ENCODE data around the gene FADS2. TPM values are rescaled to one million over a fixed set of nuclear protein-coding genes. Genes with fewer than 3 reads are reported as not detected.

The FADS2 gene
- total and polyA plus RNA-seq, 9 of the 15 experiments (the other 6 are each of a cell fraction or from before 2014, with no cell fraction given): 2.9 to 42.8 (median 16.2) TPM

DNA sequence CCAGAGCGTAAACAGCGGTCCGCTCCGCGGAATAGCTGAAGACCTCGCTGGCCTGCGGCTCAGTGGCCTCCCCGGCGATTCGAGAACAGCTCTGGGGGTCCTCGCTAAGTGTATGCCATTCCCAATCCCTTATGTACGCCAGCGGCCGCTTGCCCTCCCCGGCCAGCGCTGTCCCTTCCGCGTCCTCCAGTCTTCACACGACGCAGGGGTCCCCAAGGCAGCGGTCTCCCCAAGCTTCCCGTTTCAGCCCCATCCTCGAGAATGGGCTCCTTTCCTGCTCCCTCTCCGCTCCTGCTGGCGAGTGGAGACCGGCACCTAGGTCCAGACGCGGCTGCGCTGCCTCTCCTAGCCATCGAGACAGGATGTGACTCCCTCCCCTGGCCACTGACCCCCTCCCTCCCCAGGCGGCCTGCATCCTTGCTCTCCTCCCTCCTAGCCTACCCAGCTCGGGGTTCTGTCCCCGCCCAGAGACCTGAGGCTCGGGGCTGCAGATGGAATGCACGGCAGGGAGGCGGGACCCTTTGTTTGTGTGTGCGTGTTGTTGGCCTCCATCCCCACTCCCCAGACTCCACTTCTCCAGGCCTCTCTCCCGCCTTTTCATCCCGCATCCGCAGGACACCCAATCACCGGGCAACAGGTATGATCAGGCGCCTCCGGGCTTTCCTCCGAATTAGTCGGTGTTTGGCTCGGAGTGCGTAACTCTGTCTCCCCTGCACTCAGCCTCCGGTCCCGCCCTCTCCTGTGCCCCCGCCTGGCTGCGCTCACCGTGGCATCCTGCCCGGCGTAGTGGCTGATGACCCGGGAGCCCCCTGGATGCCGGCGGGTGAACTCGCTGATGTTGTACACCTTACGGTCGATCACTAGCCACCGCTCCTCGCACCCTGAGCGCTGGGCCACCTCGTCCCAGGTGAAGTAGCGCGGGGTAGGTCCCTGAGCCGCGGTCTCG is 12.0 kb upstream of the FADS2 start (continued):
- TF ChIP-seq MIER1 (IDR thresholded peaks at IDR 0.05; ENCODE audit: low read depth) (no peak), TARDBP (IDR thresholded peaks at IDR 0.05) (no peak), ZSCAN32 (CRISPR knock-in tag; IDR thresholded peaks at IDR 0.05) (peak; percentile 39; the same call in 1 of the 2 replicates), ZBTB11 (CRISPR knock-in tag; IDR thresholded peaks at IDR 0.05) (no peak), HMG20A (CRISPR knock-in tag; conservative IDR thresholded peaks at IDR 0.05) (no peak), MXI1 (IDR thresholded peaks at IDR 0.05; ENCODE audit: low read depth, low read length) (no peak), BACH1 (tag; IDR thresholded peaks at IDR 0.05) (no peak), SIN3B (IDR thresholded peaks at IDR 0.05; ENCODE audit: low read depth) (no peak; the same call in 1 of the 2 replicates), PYGO2 (tag; IDR thresholded peaks at IDR 0.05) (no peak), SMARCE1 (IDR thresholded peaks at IDR 0.05) (no peak), MCM2 (IDR thresholded peaks at IDR 0.05; ENCODE audit: low read depth) (no peak), DNMT1 (IDR thresholded peaks at IDR 0.05) (no peak), CBFB (CRISPR knock-in tag; IDR thresholded peaks at IDR 0.05) (no peak), ZC3H8 (IDR thresholded peaks at IDR 0.05) (no peak), RBM15 (IDR thresholded peaks at IDR 0.05; ENCODE audit: insufficient read depth, low read length) (no peak), ZNF766 (CRISPR knock-in tag; conservative IDR thresholded peaks at IDR 0.05) (no peak), ZZZ3 (IDR thresholded peaks at IDR 0.05) (no peak)
- TF ChIP-seq, protein P1, sequence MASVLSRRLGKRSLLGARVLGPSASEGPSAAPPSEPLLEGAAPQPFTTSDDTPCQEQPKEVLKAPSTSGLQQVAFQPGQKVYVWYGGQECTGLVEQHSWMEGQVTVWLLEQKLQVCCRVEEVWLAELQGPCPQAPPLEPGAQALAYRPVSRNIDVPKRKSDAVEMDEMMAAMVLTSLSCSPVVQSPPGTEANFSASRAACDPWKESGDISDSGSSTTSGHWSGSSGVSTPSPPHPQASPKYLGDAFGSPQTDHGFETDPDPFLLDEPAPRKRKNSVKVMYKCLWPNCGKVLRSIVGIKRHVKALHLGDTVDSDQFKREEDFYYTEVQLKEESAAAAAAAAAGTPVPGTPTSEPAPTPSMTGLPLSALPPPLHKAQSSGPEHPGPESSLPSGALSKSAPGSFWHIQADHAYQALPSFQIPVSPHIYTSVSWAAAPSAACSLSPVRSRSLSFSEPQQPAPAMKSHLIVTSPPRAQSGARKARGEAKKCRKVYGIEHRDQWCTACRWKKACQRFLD (CRISPR knock-in tag; IDR thresholded peaks at IDR 0.05): 0 out of 2 replicates have a peak, but pooled peaks have one; percentile 17
- TF ChIP-seq, protein P2, sequence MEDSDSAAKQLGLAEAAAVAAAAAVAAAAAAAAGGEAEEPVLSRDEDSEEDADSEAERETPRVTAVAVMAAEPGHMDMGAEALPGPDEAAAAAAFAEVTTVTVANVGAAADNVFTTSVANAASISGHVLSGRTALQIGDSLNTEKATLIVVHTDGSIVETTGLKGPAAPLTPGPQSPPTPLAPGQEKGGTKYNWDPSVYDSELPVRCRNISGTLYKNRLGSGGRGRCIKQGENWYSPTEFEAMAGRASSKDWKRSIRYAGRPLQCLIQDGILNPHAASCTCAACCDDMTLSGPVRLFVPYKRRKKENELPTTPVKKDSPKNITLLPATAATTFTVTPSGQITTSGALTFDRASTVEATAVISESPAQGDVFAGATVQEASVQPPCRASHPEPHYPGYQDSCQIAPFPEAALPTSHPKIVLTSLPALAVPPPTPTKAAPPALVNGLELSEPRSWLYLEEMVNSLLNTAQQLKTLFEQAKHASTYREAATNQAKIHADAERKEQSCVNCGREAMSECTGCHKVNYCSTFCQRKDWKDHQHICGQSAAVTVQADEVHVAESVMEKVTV (CRISPR knock-in tag; IDR thresholded peaks at IDR 0.05): no peak
- TF ChIP-seq, protein P3, sequence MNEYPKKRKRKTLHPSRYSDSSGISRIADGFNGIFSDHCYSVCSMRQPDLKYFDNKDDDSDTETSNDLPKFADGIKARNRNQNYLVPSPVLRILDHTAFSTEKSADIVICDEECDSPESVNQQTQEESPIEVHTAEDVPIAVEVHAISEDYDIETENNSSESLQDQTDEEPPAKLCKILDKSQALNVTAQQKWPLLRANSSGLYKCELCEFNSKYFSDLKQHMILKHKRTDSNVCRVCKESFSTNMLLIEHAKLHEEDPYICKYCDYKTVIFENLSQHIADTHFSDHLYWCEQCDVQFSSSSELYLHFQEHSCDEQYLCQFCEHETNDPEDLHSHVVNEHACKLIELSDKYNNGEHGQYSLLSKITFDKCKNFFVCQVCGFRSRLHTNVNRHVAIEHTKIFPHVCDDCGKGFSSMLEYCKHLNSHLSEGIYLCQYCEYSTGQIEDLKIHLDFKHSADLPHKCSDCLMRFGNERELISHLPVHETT (CRISPR knock-in tag; conservative IDR thresholded peaks at IDR 0.05 in 1 of 2, IDR thresholded peaks at IDR 0.05 in 1 of 2): no peak
